GM19452 (cell line): ENCODE results near the gene PIGL.
"Not testable (repeated sequence)": the region's sequence is repeated elsewhere in the genome, so short reads cannot be mapped to it uniquely, and the experiment has no call there.

ENCODE experiments used
- ATAC-seq: cut with Tn5 transposase; IDR thresholded peaks from one replicate; pipeline ENCODE4 v1.9.1; 2021; ENCODE audit not compliant: unreplicated experiment

PIGL gene

DNA sequence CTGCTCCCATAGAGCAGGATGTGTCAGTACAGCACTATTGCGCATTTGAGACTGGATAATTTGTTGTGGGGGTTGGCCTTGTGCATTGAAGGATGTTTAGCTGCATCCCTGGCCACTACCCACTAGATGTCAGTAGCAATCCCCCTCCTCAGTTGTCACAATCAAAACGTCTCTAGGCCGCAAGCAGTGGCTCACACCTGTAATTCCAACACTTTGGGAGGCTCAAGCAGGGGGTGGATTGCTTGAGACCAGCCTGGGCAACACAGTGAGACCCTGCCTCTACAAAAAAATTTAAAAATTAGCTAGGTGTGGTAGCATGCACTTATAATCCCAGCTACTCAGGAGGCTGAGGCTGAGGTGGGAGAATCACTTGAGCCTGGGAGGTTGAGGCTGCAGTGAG, 87.8 kb downstream of the PIGL start:
- no peak for ATAC-seq

DNA sequence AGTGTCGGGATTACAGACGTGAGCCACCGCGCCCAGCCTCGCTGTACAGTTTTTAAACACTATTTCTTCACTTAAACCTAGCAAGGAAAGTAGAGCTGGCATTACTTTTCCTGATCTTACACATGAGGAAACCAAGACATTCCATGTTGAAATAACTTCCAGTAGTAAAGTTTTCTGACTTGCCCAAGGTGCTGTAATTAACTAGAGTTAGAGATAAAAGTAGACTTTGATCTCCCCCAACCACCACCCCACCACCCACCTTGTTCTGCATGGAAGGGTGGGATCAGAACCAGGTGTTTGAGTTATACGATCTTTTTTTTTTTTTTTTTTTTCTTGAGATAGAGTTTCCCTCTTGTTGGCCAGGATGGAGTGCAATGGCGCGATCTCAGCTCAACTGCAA, 89.2 kb downstream of the PIGL start:
- ATAC-seq, result no peak

DNA sequence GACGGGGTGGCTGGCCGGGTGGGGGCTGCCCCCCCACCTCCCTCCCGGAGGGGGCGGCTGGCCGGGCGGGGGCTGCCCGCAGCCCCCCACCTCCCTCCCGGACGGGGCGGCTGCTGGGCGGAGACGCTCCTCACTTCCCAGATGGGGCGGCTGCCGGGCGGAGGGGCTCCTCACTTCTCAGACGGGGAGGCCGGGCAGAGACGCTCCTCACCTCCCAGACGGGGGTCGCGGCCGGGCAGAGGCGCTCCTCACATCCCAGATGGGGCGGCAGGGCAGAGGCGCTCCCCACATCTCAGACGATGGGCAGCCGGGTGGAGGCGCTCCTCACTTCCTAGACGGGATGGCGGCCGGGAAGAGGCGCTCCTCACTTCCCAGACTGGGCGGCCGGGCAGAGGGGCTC, 95.1 kb downstream of the PIGL start:
- not testable (repeated sequence) for ATAC-seq

DNA sequence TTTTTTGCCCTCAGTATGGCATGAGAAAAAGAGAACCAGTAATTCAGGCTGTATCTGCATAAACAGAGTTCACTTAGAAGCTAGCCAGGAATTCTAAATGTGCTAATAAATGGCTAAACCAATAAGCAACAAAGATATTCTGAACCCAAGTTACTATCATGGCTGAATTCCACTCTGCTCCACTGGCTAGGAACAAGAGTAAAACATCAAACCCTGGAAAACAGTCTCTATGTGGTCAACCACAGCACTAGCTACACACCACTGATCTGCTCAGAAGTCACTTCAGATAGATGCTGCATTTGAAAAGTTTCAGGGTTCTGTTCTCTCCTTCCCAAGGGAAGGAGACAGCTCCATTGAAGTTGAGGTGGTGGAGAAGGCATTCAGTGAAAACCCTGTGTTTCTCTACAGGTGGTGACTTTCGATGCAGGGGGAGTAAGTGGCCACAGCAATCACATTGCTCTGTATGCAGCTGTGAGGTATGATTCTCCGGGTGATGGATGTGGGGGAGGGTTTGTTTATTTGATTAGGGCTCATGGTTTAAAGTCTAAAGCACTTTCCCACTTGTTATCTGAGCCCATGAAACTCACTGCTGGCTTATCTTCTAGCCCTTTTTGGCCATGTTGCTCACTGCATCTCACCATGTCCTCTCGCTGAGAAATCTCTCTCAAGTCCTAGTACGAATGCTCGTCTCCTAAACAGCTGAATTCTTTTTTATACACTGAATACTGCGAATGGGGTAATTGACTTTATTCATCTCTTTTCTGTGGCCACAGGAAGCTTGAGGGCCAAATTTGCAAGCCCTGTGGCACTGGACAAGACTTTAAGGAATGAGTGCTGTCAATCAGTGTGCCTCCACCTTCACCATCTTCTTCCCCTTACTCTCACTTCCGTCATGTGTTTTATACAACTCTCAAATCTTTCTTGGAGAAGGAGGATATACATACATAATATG, 96.4 kb downstream of the PIGL start:
- no peak for ATAC-seq

DNA sequence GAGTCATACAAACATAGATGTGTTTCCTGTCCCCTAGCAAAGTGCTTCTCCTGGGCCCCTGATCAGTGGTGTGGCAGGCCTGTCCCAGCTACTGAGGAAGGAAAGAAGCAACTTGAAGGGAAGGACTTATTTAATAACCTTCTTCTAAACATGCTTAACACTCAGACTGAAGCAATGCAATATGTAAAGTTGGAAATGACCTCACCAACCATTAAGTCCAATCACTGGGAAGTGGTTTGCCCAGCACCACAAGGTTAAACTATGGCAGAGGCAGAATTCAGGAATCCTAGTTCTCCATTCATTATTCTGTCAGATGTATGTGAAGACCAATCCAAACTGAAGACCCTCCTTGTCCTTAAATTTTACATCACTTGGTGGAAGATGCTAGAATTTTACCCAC, 97.2 kb downstream of the PIGL start:
- ATAC-seq, result no peak

DNA sequence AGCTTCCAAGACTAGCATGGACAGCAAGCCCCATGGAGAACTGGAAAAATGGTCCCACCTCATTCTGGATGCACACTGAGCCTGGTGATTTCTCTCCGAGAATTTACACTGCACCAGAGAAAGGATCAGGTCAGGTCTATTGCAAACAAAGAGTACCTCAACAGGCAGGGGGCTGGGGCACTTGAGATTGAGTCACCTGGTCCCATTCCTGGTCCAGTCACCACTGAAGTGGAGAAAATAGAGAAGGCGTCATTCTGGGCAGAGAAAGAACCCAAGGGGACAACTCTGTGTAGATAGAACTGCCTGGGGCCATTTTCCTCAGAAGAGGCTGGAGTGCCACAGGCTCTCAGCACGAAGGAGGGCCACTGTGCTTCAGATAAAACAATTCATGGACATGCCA, 97.8 kb downstream of the PIGL start:
- no peak for ATAC-seq

DNA sequence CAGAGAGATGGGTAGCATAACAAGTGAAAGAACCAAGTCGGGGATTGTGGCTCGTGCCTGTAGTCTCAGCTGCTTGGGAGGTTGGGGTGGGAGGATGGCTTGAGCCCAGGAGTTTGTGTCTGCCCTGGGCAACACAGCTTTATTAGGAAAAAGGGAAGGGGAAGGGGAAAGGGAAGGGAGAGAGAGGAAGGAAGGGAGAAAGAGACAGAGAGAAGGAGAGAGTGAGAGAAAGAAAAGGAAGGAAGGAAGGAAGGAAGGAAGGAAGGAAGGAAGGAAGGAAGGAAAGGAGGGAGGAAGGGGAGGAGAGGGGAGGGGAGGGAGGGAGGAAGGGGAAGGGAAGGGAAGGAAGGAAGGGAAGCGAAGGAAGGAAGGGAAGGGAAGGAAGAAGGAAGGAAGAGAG, 103.0 kb downstream of the PIGL start:
- no peak for ATAC-seq

DNA sequence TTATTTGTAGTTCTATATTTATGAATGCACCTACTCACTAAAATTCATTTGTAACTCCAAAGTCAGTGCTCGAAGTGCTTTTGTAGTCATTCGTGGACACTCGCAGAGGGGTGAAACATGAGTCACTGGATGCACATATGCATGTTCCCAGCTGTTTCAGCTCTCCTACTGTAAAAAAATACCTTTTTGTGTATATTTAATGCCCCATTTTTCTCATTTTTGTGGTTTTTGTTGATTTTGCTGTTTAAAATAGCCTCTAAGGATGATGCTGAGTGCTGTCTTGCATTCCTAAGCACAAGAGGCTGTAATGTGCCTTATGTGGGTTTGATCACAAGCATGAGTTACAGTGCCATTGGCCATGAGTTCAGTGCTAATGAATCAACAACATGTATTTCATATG, 105.6 kb downstream of the PIGL start:
- ATAC-seq, result no peak

DNA sequence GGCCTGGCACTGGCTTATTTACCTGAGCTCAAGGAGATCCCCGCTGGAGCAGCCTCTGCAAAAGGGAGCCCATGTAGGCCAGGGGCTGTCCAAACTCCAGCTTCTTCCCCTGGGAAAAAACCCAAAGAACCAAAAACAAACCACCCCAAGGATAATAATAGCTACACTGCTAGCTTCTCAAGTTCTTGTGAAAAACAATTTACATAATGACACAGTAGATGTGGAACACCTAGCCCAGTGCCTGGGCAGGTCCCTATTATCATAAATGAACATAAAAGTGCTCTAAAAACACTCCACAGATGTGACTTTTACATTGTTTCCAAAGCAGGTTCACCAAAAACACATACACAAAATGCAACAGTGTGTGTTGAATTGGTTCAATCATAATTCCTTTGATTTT, 109.0 kb downstream of the PIGL start:
- ATAC-seq, result no peak

DNA sequence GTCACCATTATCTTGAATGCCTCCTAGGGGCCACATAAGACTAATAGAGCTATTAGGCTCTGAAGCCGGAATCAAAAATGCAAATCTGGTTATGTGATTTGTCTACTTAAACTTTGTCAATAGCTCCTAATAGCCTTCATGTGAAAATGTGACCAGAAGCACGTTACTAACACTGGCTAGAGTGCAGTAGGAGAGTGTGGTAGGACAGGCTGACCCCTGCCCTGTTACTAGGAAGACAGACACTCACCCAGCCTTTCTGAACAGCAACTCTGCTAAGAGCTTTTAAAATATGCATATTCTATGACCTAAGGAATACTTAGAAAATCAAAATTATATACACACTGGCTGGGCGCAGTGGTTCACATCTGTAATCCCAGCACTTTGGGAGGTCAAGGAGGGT, 110.0 kb downstream of the PIGL start:
- no peak for ATAC-seq

DNA sequence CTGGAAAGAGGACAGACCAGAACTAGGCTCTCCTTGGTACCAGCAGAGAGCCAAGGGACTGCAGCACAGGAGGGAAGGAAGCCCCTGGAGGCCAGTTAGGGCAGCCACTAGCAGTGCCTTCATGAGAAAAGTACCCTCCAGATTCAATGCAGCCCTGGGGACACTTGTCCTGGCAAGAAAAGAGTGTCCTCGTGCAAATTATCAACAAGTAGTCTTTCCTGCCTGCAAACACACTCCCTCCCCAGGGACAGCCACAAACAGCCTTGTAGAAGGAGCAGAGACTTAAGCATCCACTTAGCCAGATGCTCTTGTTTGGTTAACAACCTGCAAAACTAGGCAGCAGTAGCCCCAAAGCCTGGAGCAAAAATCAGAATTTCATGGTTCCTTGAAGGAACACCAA, 112.0 kb downstream of the PIGL start:
- no peak for ATAC-seq

DNA sequence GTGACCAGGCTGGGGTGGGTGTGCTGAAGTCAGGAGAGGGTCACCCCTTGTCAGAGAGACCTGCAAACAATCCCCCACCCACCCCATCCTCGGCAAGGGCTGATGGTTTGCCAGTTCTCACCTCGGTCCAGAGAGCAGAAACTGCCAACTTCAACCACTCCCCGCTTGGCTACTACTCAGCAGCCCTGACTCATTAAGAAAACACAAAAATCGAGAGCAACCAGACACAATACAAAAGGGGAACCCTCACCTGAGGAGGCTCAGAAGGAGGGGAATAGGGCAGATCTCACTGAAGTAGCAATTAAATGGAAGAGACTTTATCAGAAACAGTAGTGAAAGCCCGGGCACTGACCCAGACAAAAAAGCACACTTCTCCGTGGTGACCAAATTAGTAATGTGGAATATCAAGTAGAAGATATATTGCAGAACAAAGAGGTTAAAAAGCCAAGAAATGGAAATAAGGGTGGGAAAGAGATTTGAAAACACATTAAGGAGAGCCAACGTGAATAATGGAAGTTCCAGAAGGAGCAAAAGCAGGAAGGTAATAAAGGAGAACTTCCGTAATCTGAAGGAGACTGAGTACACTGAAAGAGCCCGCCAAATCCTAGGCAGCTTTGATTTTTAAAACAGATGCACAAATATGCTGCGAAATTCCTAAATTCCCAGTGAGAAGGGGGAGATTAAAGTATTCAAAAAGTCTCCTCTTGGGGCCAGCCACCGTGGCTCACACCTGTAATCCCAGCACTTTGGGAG, 112.7 kb downstream of the PIGL start:
- no peak for ATAC-seq

DNA sequence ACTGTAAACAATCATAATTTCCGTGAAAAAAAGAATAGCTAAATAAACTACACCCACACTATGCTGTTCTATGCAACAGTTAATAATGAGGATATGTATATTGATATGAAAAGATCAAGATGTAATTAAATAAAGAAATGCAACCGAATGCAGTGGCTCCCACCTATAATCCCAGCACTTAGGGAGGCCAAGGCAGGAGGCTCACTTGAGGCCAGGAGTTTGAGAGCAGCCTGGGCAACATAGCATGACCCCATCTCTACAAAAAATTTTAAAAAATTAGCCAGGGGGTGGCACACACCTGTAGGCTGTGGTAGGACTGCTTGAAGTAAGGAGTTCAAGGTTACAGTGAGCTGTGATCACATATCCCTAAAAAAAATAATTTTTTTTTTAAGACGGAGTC, 121.4 kb downstream of the PIGL start:
- ATAC-seq, result no peak

DNA sequence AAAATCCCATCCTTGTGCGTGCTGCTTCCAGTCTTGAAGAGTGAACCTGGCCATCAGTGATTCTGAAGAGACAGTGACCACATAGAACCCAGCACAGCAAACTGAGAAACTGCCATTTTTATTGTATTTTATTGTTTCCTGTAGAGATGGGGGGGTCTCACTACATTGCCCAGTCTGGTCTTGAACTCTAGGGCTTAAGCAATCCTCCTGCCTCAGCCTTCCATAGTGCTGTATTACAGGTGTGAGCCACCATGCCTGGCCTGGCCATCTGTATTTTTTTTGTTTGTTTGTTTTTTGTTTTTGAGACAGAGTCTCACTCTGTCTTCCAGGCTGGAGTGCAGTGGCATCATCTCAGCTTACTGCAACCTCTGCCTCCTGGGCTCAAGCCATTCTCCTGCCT, 122.4 kb downstream of the PIGL start:
- ATAC-seq, result no peak

DNA sequence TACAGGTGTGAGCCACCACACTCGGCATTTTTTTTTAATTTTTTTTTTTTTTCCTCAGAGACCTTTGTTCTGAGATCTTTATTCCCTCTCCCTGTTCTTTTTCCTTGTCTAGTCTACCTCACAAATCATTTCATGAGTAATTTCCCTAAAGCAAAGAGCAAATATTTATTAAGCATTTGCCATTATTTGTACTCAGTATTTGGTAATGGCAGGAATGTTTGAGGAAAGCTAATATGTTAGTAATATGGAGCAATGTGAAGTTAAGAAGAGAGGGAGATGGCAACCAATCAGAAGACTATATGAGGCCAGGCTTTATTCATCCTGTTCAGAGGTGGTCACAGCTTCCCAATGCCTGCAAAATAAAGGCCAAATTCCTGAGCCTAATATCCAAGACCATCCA, 122.9 kb downstream of the PIGL start:
- no peak for ATAC-seq

DNA sequence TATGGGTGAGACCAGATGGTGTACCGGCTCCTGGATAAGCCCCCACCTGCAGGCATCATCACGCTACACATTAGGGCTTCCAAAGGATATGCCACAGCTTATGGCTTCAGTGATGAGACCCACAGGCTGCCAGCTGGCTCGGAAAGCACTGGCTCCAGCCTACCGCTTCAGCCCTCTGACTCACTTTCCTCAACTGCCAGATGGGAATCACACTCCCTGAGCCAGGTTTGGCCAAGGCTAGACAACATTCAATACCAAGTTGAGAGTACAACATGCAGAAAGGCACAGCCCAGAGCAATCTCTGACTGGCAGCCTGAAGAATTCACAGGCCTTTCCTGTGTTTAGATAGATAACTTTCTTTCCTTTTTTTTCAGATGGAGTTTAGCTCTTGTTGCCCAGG, 126.0 kb downstream of the PIGL start:
- ATAC-seq, result no peak

DNA sequence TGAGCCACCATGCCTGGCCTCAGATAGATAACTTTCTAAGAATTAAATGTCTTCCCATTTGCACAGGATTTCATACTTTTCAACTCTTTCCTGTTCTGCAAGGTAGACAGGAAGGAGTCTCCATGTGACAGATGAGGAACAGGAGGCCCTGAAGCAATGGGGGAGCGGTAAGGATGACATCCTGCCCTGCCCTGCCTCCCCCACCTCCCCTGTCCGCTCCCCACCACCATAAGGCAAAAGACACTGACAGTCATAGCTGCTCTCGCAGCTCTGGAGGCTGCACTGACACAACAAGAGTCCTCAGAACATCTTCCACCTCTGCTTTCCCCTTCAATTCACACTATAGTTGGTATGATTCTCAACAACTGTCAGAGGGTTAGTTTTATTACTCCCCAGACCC, 126.6 kb downstream of the PIGL start:
- no peak for ATAC-seq

DNA sequence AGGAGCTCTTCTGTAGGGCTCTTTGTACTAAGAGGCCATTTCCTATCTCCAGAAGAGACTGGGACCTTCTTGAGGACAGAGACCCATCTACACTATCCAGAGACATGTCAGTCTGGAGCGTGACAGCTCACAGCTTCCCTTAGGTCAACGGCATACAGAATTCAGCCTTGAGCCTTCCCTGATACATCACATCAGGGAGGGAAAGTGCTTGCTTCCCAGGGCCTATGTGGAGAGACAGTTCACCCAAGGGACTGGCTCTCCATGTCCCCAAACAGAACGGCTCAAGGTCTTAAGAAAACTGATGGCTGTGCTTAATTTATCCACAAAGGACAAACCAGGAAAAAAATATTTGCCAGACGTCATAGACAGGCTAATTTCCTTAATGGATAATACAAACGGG, 128.6 kb downstream of the PIGL start:
- no peak for ATAC-seq

DNA sequence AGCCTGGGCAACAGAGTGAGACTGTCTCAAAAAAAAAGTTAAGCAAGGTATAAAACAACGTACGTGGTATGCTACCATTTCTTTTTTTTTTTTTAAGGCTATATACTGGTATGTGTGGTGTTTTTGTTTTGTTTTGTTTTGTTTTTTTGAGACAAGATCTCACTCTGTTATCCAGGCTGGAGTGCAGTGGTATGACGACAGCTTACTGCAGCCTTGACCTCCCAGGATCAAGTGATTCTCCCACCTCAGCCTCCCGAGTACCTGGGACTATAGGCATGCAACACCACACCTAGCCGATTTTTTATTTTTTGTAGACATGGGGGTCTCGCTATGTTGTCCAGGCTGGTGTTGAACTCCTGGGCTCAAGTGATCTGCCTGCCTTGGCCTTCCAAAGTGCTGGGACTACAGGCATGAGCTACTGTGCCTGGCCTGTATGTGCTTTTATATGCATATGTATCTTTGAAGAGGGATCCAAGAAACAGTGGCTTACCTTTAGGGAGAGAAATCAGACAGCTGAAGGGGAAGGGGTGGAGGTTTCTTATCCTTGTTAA, 129.8 kb downstream of the PIGL start:
- ATAC-seq, result no peak

DNA sequence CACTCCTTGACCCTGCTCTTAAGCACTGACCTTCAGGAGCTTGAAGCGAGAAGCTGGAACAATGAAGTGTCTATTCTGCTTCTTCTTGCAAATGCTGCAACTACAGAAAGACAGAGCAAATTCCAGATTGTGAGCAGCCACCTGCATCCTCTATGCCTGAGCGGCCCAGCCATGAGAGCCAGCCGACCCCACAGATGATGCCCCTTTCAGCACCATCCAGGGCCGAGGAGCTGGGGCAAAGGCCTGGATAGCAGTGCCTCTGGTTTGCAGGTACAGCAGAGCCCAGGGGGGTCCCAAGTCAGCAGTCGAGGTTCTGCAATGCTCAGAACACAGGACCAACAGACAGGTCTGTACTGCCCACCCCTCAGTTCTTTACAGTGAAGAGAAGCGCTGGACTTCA, 131.6 kb downstream of the PIGL start:
- no peak for ATAC-seq

DNA sequence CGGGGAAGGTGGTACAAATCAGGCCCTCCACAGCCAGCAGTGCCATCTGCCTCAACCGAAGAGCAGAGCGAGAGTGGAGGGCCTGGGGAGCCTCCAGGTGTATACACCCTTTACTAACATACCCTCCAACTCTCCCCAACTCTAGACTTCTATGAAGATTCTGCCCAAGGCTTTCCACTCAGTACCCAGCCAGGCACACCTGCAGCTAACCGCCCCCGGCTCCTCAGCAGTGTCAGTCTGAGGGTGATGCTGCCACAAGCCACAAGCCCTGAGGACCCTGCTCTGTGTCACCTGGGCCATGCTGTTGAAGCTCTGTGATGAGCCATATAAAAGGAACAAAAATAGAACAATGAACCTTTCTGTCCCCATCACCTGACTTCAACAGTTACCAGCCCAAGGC, 132.4 kb downstream of the PIGL start:
- ATAC-seq, result no peak

DNA sequence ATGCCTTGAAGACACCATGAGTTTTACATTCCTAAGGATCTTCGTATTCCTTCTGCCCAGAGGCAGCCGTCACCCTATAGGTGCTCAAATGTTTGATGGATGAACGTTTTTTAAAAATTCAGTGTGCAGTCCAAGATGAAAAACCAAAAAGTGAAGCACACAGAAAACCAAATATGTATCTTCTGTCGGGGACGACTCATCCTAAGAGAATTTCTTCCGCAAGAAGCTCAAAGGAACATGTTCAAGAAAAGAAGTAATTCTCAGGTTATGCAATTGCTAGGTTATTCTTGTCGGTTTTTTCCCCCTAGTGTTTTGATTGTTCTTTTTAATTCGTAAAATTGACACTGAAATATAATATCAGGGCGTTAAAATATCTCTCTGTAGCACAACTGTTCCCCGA, 134.8 kb downstream of the PIGL start:
- no peak for ATAC-seq
